Measurements from ENCODE around the gene ABHD6.
A peak's percentile ranks its signal among the peaks of the same experiment; 100 is the strongest.
"Not testable (repeated sequence)": the region's sequence is repeated elsewhere in the genome, so short reads cannot be mapped to it uniquely, and the experiment has no call there.

ABHD6 gene

DNA sequence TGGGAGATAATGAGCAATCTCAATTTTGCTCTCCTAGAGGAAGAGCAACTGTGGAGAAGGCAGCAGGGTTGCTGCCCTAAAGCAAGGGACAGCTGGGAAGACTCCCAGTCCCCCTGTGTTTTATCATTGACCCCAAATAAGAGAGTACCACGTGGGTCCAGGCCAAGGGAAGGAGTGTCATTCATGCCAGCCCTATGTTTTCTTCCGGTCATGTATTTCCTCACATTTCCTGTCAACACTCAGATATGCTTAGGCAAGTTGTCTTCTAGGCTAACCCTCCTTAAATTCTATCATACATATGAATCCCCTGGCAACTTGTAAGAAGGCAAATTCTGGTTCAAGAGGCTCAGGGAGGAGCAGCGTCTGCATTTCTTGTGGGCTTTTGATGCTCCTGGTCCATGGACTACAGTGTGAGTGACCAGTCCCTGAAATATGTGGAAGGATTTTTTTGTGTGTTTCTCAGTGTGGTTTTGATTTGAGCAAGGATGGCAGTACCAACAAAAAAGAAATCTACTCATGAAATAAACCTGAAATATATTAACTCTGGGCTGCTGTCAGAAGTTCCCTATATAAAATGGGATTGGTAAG, 36.5 kb downstream of the ABHD6 start:
- TF ChIP-seq CTCF (IDR thresholded peaks at IDR 0.05; ENCODE audit: low read depth, low read length, missing control alignments) = no peak
- Histone ChIP-seq H3K27me3 (replicated peaks) (no peaks in the 10 kb centered on the region), H3K36me3 (replicated peaks) (no peaks in the 10 kb centered on the region), H3K27ac (no peak overlapping the region), H3K4me3 (ENCODE audit: low read depth, low read length) (no peak overlapping the region)
- DNase-seq = no peak
- in situ Hi-C loops (cut with HindIII; ENCODE audit: low pct_ligation_motif_present, low sequenced_read_pairs) = no loop called here

- Histone ChIP-seq H3K36me3 (replicated peaks) (no peaks in the 10 kb centered on the region), H3K4me3 (ENCODE audit: low read depth, low read length) (no peak overlapping the region), H3K27me3 (replicated peaks) (no peaks in the 10 kb centered on the region), H3K27ac (no peak overlapping the region)
- no peak for DNase-seq
- in situ Hi-C loops (cut with HindIII; ENCODE audit: low pct_ligation_motif_present, low sequenced_read_pairs) = loop anchor here (10.0 kb wide), 1 partner anchor 86 kb away; no protein-coding TSS in a partner anchor
- no peak for TF ChIP-seq CTCF (IDR thresholded peaks at IDR 0.05; ENCODE audit: low read depth, low read length, missing control alignments)
These were observed 43.5 kb downstream of the ABHD6 start for GRCh38 chr3:58281069-58281468.

GRCh38 chr3:58285334-58285733, 47.7 kb downstream of the ABHD6 start:
- H3K27ac ChIP-seq = no peak overlapping the region
- no peaks in the 10 kb centered on the region for H3K27me3 ChIP-seq (replicated peaks)
- DNase-seq = no peak
- H3K36me3 ChIP-seq (replicated peaks) = no peaks in the 10 kb centered on the region
- in situ Hi-C loops (cut with HindIII; ENCODE audit: low pct_ligation_motif_present, low sequenced_read_pairs) = loop anchor here (10.0 kb wide), 1 partner anchor 91 kb away; no protein-coding TSS in a partner anchor
- no peak overlapping the region for H3K4me3 ChIP-seq (ENCODE audit: low read depth, low read length)
- no peak for TF ChIP-seq CTCF (IDR thresholded peaks at IDR 0.05; ENCODE audit: low read depth, low read length, missing control alignments)

DNA sequence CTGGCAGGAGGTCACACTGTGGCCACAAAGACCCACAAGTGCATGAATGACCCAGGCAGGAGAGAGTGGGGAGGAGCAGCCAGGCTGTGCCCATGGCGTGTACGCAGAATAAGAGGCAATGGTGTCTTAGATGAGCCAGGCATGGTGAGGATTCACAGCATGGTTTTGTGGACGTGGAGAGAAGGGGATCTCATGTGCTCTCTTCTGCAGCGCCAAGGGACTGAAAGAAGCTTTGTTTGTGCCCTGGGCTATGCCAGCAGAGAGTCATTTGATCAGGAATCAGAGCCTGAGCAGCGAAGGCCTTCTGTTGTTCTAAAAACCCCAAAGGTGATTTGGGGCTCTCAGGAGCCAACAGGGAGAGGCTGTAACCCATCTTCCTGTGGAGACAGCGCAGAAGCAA, 49.8 kb downstream of the ABHD6 start:
- in situ Hi-C loops (cut with HindIII; ENCODE audit: low pct_ligation_motif_present, low sequenced_read_pairs) = loop anchor here (10.0 kb wide), 1 partner anchor 93 kb away; no protein-coding TSS in a partner anchor

GRCh38 chr3:58288011-58288728, 50.6 kb downstream of the ABHD6 start:
- TF ChIP-seq CTCF (IDR thresholded peaks at IDR 0.05; ENCODE audit: low read depth, low read length, missing control alignments) = peak; percentile 44
- Histone ChIP-seq H3K27ac (no peak overlapping the region), H3K4me3 (ENCODE audit: low read depth, low read length) (no peak overlapping the region), H3K36me3 (replicated peaks) (no peaks in the 10 kb centered on the region), H3K27me3 (replicated peaks) (no peaks in the 10 kb centered on the region)
- DNase-seq = no peak
- in situ Hi-C loops (cut with HindIII; ENCODE audit: low pct_ligation_motif_present, low sequenced_read_pairs) = loop anchor here (10.0 kb wide), 1 partner anchor 93 kb away; no protein-coding TSS in a partner anchor

More for the DNA sequence above, 49.8 kb downstream of the ABHD6 start:
- no peak for DNase-seq
- Histone ChIP-seq H3K4me3 (ENCODE audit: low read depth, low read length) (no peak overlapping the region), H3K27me3 (replicated peaks) (no peaks in the 10 kb centered on the region), H3K27ac (no peak overlapping the region), H3K36me3 (replicated peaks) (no peaks in the 10 kb centered on the region)
- TF ChIP-seq CTCF (IDR thresholded peaks at IDR 0.05; ENCODE audit: low read depth, low read length, missing control alignments) = no peak

GRCh38 chr3:58288964-58289613, 51.5 kb downstream of the ABHD6 start:
- in situ Hi-C loops (cut with HindIII; ENCODE audit: low pct_ligation_motif_present, low sequenced_read_pairs) = loop anchor here (10.0 kb wide), 1 partner anchor 94 kb away; no protein-coding TSS in a partner anchor
- not testable (repeated sequence) for H3K4me3 ChIP-seq (ENCODE audit: low read depth, low read length); H3K27me3 ChIP-seq (replicated peaks); H3K36me3 ChIP-seq (replicated peaks); DNase-seq; H3K27ac ChIP-seq

- H3K4me3 ChIP-seq (ENCODE audit: low read depth, low read length); in situ Hi-C loops (cut with HindIII; ENCODE audit: low pct_ligation_motif_present, low sequenced_read_pairs): not testable (repeated sequence)
These were observed 52.9 kb downstream of the ABHD6 start for GRCh38 chr3:58290446-58290845.

More at GRCh38 chr3:58290446-58290845, 52.9 kb downstream of the ABHD6 start:
- not testable (repeated sequence) for H3K27me3 ChIP-seq (replicated peaks); H3K36me3 ChIP-seq (replicated peaks); DNase-seq; H3K27ac ChIP-seq
